Gastroesophageal sphincter (tissue), 4 donors: ENCODE measurements around the gene MORN3. TPM values are rescaled to one million over a fixed set of nuclear protein-coding genes. Genes with fewer than 3 reads are reported as not detected.

Experiments used
- ATAC-seq: fragments of 150-250 bp; one replicate; pipeline ENCODE4 v1.9.1; 2016; ENCODE audit warnings: mild to moderate bottlenecking, moderate library complexity
- H3K27ac ChIP-seq, 4 donors: fragments of 200-600 bp; sonication (generic) in 3 of 4; 1 replicate in 3 of 4; 2 replicates in 1 of 4; pipeline ENCODE4 v1.5.1; 2016 to 2019
- H3K27me3 ChIP-seq: fragments of 200-600 bp; sonication (generic); one replicate; pipeline ENCODE4 v1.5.1; 2019
- H3K36me3 ChIP-seq, 2 donors: fragments of 200-600 bp; sonication (generic); one replicate each; pipeline ENCODE4 v1.5.1; 2019; ENCODE audit warnings: control low read depth in 1 of 2
- H3K4me1 ChIP-seq, 3 donors: fragments of 200-600 bp; sonication (generic); 1 replicate in 2 of 3; 2 replicates in 1 of 3; pipeline ENCODE4 v1.5.1; 2016 to 2019; ENCODE audit warnings: control low read depth in 2 of 3
- H3K4me3 ChIP-seq, 2 donors: fragments of 200-600 bp; sonication (generic); one replicate each; pipeline ENCODE4 v1.5.1; 2019; ENCODE audit warnings: mild to moderate bottlenecking in 1 of 2, moderate library complexity in 1 of 2
- H3K9me3 ChIP-seq, 3 donors: fragments of 200-600 bp; sonication (generic); one replicate each; pipeline ENCODE4 v1.5.1; 2017 to 2019; ENCODE audit warnings: control low read depth in 2 of 3
- CTCF ChIP-seq, 4 experiments: fragments of 200-600 bp in 2 of 4; fragments of 450-650 bp in 2 of 4; sonication (generic) in 1 of 4; IDR thresholded peaks; one replicate each; pipeline ENCODE4 v1.5.1; 2017 to 2019; ENCODE audit warnings: antibody characterized with exemption in 4 of 4, mild to moderate bottlenecking in 2 of 4, moderate library complexity in 2 of 4
- EP300 ChIP-seq: sonication (generic); formaldehyde crosslinking; IDR thresholded peaks from one replicate; pipeline ENCODE4 v1.6.1; 2017; ENCODE audit warnings: antibody characterized with exemption, mild to moderate bottlenecking
- POLR2A ChIP-seq, 2 donors: fragments of 450-650 bp; IDR thresholded peaks; one replicate each; pipeline ENCODE4 v1.6.1; 2017; ENCODE audit warnings: antibody characterized with exemption in 2 of 2, mild to moderate bottlenecking in 2 of 2, moderate library complexity in 1 of 2
- POLR2AphosphoS5 ChIP-seq: sonication (generic); formaldehyde crosslinking; IDR thresholded peaks from one replicate; pipeline ENCODE4 v1.6.1; 2017; ENCODE audit warnings: antibody characterized with exemption
- WGBS, 2 donors: methylation state at CpG; one replicate each; pipeline ENCODE4 v1.1.5; 2018; ENCODE audit warnings: low coverage in 1 of 2; 5-methylcytosine and 5-hydroxymethylcytosine counted together
- total RNA-seq, 4 donors: library from RNA; depleted of rRNA; stranded (reverse); fragments of >200 nt; gene quantifications; one replicate each; pipeline ENCODE4 v1.1.0, GENCODE V29; 2016

The MORN3 gene
- total RNA-seq, 4 donors from 2014 or later: 0.23 TPM; not detected in 3

- Histone ChIP-seq H3K27me3 (no peaks in the 10 kb centered on the region), H3K9me3 (no peaks in the 10 kb centered on the region), H3K4me3 (no peak overlapping the region), H3K4me1 (peaks cover 0 to 21% (median 3%) of the 10 kb centered on the region in 3 donors), H3K36me3 (no peaks in the 10 kb centered on the region), H3K27ac (peak overlapping the region in 2 of 4 donors; percentile 53 to 69)
- TF ChIP-seq POLR2AphosphoS5 (no peak), EP300 (no peak), CTCF (IDR thresholded peaks at IDR 0.05) (no peak), POLR2A (IDR thresholded peaks at IDR 0.05) (no peak)
- 57 to 88% methylated on average over 3 to 4 of the region's 8 CpGs for WGBS, 2 donors
- no peak for ATAC-seq
Observed at GRCh38 chr12:121620333-121620891, 49.0 kb downstream of the MORN3 start.

DNA sequence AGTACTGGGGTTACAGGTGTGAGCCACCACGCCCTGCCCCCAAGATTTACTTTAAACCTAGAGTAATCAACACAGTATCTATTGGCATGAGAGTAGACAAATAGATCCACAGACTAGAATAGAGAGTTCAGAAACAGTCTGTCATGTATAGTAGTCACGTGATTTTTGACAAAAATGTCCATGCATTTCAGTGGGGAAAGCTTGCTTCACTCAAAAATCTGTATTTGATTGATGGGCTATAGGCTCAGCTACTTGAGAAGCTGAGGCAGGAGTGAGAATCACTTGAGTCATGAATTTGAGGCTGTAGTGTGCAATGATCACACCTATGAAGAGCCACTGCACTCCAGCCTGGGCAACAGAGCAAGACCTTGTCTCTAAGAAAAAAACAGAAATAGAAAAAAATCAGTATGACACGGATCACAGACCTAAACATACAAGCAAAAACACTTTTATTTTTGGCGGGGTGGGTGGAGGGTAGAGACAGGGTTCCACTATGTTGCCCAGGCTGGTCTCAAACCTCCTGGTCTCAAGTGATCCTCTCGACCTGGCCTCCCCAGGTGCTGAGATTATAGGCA lies 50.7 kb downstream of the MORN3 start:
- no peak overlapping the region for H3K27ac ChIP-seq
- peaks cover 0 to 14% (median 0%) of the 10 kb centered on the region in 3 donors for H3K4me1 ChIP-seq
- no peak overlapping the region for H3K4me3 ChIP-seq
- 92 to 100% methylated on average over 1 to 5 of the region's 5 CpGs for WGBS, 2 donors
- H3K27me3 ChIP-seq: no peaks in the 10 kb centered on the region
- no peak for ATAC-seq
- no peaks in the 10 kb centered on the region for H3K9me3 ChIP-seq
- H3K36me3 ChIP-seq: no peaks in the 10 kb centered on the region
- no peak for TF ChIP-seq POLR2AphosphoS5
- no peak for TF ChIP-seq POLR2A (IDR thresholded peaks at IDR 0.05)
- no peak for TF ChIP-seq CTCF (IDR thresholded peaks at IDR 0.05)
- no peak for TF ChIP-seq EP300

- H3K36me3 ChIP-seq: no peaks in the 10 kb centered on the region
- H3K4me3 ChIP-seq: no peak overlapping the region
- no peaks in the 10 kb centered on the region for H3K9me3 ChIP-seq
- ATAC-seq: no peak
- 78 to 96% methylated on average over 3 to 8 of the region's 9 CpGs for WGBS, 2 donors
- no peaks in the 10 kb centered on the region for H3K27me3 ChIP-seq
- TF ChIP-seq EP300 (no peak), CTCF (IDR thresholded peaks at IDR 0.05) (no peak), POLR2AphosphoS5 (no peak), POLR2A (IDR thresholded peaks at IDR 0.05) (no peak)
- H3K4me1 ChIP-seq: peaks cover 0 to 30% (median 3%) of the 10 kb centered on the region in 3 donors
- no peak overlapping the region for H3K27ac ChIP-seq
Observed at GRCh38 chr12:121614872-121615467, 54.5 kb downstream of the MORN3 start.

- Histone ChIP-seq H3K4me3 (no peak overlapping the region), H3K27ac (no peak overlapping the region), H3K4me1 (peaks cover 0 to 27% (median 3%) of the 10 kb centered on the region in 3 donors), H3K9me3 (no peaks in the 10 kb centered on the region), H3K36me3 (no peaks in the 10 kb centered on the region), H3K27me3 (no peaks in the 10 kb centered on the region)
- no peak for TF ChIP-seq CTCF (IDR thresholded peaks at IDR 0.05)
- no peak for TF ChIP-seq POLR2AphosphoS5
- no peak for TF ChIP-seq EP300
- no peak for TF ChIP-seq POLR2A (IDR thresholded peaks at IDR 0.05)
- 83% methylated on average over 6 of the region's 7 CpGs; no CpG with 5 or more reads in 1 of the 2 donors for WGBS, 2 donors
- no peak for ATAC-seq
Observed at GRCh38 chr12:121613462-121613861, 56.0 kb downstream of the MORN3 start.
